Caki2 (cell line): Measurements from ENCODE around the gene BRIP1. TPM values are rescaled to one million over a fixed set of nuclear protein-coding genes. Genes with fewer than 3 reads are reported as not detected.
"Not testable (repeated sequence)": the region's sequence is repeated elsewhere in the genome, so short reads cannot be mapped to it uniquely, and the experiment has no call there.

Experiments used
- DNase-seq: peaks from one replicate; pipeline ENCODE4 v3.0.0-alpha.2; 2015; ENCODE audit warnings: low read depth
- in situ Hi-C: cut with HindIII; loops from 2 replicates; pipeline ENCODE4 v1.10.0; 2016; ENCODE audit warnings: low sequenced_read_pairs, low pct_unique_long_range_greater_than_20kb, mixed read lengths
- total RNA-seq: library from RNA; depleted of rRNA; stranded (reverse); fragments of >200 nt; shearing (Covaris generic); gene quantifications from 2 replicates; pipeline ENCODE4 v1.2.3, GENCODE V29; 2014; ENCODE audit warnings: low replicate concordance

The BRIP1 gene
- total RNA-seq, 1 experiment from 2014 or later, result 6.2 TPM

DNA sequence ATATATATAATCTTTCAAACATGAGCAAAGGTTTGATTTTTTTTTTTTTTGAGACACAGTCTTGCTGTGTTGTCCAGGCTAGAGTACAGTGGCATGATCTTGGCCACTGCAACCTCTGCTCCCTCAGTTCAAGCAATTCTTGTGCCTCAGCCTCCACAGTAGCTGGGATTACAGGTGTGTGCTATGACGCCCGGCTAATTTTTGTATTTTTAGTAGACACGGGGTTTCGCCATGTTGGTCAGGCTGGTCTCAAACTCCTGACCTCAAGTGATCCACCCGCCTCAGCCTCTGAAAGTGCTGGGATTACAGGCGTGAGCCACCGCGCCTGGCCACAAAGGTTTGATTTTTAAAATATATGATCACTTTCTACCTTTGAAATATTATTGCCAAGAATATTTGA is 135.5 kb downstream of the BRIP1 start:
- in situ Hi-C loops, DNase-seq: not testable (repeated sequence)

DNA sequence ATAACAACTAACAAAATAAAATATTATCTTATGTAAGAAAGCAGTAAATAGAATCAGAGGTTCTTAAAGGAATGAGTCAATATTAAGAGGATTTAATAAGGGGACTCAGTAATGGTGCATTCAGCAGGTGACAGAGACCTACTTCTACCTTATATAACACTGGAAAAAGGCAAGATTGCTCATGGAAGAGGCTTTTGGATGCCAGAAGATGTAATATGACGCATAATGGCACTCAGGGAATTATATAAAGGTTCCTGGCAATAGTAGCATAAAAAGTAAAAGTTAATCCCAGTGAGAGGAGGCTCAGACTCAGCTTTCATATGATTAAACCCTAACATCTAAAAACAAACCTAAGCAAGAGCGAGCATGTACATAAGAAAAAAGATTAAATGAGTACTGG is 136.4 kb downstream of the BRIP1 start:
- DNase-seq, result no peak
- in situ Hi-C loops, result no loop called here

DNA sequence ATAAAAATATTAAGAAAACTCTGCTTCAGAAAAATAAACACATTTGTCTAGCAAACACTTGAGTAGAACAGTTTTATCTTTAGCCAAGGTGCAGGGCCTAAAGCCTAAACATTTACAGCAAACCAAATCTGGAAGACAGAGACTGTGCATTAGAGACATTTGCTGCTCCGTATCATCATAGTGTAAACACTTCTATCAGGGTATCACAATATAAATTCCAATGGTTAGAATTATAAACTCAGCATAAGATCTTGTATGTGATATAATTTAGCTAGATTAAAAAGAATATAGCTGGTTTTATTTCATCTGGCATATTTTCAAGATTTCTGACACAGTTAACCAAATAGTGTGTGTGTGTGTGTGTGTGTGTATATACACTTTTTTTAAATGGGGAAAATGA is 138.6 kb downstream of the BRIP1 start:
- no peak for DNase-seq
- in situ Hi-C loops, result no loop called here

DNA sequence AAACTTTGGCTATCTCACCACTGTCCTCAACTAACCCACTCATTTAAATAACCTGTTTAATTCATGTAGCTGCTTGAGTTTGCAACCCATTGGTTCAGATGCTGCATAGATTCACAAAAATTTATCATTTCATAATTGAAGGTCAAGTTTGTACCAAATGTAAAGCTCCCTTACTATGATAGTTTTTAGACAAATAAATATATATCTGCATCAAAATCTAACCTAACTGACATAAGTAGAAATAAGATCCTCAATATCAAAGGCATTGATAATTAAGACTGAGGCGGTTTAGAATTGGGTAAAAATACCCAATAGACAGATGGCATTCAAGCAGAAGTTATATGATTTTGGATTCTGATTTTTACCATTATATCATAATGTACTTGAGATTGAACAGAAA is 139.4 kb downstream of the BRIP1 start:
- no peak for DNase-seq
- in situ Hi-C loops, result no loop called here

DNA sequence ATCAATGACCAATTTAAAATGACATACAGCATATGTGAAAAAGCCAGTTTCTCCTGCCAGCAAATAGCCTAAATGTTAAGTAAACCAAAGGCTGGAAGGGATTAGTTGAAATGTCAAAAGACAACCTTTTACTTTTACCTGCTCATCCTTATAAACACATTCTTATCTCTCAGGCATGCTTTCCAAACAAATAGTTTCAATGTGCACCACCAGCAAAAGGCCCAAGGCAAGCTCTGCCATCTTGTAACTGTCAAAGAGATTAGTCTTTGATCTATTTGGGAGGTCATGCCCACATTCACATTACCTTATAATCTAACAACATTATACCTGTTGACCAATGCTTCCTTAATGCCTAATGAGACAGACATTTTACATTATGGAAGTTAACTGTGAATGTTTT is 140.1 kb downstream of the BRIP1 start:
- DNase-seq, result no peak
- in situ Hi-C loops, result no loop called here

DNA sequence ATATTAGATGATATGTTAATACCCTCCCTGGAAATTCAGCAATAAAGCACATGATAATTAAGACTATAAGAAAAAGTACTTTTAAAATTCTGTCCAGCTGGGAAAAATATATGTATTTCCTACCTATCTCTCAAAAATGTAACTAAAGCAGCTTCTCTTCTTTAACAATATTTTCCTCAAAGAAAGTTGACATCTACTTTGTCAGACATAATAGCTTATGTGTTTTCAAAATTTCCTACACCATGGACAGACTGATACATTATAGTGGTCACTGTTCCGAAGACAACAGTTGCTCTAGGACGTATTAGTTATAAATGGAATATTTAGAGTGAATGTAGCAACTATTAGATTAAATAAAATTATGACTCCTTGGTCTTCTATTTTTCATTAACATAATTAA is 140.9 kb downstream of the BRIP1 start:
- DNase-seq, result no peak
- in situ Hi-C loops, result no loop called here

DNA sequence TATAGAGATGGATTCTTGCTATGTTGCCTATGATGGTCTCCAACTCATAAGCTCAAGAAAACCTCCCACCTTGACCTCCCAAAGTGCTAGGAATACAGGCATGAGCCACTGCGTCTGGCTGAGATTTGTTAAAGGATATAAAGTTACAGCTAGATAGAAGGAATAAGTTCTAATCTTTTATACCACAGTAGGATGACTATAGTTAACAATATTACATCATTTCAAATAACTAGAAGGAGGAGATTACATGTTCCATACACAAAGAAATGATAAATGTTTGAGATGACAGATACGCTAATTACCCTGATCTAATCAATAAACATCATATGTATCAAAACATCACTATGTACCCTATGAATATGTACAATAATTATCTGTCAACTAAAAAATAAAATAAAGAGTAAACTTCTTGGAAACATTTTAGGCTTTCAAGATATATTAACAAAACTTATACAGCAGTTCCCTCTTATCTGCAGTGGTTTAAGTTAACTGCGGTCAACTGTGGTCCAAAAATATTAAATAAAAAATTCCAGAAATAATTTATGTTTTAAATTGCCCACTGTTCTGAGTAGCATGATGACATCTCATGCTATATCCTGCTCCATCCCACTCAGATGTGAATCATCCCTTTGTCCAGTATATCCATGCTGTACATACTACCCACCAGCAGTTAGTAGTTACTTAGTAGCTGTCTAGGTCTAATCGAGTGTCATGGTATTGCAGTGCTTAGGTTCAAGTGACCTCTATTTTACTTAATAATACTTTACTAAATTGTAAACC is 143.1 kb downstream of the BRIP1 start:
- DNase-seq, result no peak
- in situ Hi-C loops, result no loop called here

DNA sequence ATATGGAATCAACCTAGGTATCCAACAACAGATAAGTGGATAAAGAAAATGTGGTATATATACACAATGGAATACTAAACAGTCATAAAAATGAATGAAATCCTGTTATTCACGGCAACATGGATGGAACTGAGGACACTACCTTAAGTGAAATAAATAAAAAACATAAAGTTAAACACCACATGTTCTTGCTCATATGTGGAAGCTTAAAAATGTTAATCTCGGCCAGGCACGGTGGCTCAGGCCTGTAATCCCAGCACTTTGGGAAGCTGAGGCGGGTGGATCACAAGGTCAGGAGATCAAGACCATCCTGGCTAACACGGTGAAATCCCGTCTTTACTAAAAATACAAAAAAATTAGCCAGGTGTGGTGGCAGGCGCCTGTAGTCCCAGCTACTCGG is 144.1 kb downstream of the BRIP1 start:
- DNase-seq, in situ Hi-C loops: not testable (repeated sequence)

DNA sequence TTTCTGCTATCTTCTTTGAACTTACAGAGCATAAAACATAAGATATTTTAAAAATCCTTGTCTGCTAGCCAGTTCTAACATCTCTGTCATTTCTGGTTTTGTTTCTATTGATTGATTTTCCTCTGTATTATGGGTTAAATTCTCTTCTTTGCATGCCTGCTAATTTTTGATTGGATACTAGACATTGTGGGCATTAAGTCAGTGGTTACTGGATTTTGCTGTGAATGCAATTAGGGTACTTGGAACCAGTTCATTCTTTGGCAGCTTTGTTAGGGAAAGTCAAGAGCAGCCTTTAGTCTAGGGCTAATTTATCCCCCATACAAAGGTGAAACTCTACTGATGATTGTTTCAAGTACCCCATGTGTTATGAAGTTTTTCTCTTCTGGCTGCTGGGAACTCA is 145.3 kb downstream of the BRIP1 start:
- no peak for DNase-seq
- in situ Hi-C loops, result no loop called here

DNA sequence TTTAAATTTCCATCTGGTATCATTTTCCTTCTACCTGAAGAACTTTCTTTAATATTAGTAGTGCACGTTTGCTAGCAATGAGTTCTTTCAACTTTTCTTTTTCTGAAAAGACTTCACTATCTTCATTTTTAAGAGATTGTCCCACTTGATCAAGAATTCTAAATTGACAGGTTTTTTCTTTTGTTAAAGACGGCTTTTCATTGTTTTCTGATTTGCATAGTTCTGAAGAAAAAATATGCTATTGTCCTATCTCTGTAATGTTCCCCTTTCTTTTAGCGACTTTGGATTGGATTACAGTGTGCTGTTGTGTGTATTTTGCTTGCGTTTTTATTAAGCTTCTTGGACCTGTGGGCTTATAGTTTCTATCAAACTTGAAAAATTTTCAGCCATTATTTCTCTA is 146.0 kb downstream of the BRIP1 start:
- no peak for DNase-seq
- in situ Hi-C loops, result no loop called here

DNA sequence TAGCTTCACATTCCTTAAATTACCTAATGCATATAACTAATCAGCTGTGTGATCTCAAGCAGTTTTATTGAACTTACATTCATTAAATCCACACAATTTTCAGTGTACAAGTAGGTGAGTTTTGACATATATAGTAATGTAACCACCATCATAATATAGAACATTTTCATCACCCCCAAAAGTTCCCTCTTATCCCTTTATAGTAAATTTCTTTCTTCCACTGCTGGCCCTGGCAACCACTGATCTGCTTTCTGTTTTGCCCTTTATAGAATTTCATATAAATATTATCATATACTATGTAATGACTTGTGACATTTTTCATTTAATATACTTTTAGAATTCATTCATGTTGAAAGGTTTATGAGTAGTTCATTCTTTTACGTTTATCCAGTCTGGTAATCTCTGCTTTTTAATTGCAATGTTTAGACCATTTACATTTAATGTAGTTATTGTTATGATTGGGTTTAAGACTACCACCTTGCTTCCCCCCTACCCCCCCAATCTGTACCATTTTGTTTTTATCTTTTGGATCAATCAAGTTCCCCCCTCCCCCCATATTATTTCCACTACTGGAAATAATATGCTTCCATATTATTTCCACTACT is 147.0 kb downstream of the BRIP1 start:
- in situ Hi-C loops, result no loop called here
- no peak for DNase-seq

DNA sequence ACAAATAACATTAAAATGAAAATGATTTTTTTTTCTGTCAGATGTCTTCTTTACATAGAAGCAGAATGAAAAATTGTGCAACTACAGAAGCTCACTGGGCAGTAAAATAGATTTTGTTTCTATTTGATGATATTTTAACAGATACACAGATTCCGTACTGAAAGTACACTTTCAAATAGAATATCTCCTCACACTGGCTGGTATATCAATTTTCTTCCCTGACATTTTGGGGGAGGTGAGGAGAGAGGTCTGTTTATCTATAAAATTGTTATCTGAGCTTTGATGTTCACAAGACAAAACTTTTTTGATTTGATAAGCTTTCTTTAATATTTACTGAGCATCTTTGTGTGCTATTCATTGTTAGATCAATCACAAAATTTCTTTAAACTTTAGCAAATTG is 148.0 kb downstream of the BRIP1 start:
- DNase-seq, result no peak
- in situ Hi-C loops, result no loop called here

DNA sequence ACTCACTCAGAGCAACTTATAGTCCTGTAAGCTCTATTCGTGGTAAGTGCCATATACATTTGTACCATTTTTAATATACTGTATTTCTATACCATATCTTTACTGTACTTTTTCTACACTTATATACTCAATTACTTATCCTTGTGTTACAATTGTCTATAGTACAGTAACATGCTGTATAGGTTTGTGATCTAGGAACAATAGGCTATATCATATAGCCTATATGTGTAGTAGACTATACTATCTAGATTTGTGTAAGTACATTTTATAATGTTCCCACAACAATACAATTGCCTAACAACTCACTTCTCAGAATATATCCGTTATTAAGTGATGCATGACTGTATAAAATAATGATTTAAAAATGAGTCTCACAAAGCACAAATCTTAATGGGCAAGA is 149.0 kb downstream of the BRIP1 start:
- in situ Hi-C loops, result no loop called here
- no peak for DNase-seq

DNA sequence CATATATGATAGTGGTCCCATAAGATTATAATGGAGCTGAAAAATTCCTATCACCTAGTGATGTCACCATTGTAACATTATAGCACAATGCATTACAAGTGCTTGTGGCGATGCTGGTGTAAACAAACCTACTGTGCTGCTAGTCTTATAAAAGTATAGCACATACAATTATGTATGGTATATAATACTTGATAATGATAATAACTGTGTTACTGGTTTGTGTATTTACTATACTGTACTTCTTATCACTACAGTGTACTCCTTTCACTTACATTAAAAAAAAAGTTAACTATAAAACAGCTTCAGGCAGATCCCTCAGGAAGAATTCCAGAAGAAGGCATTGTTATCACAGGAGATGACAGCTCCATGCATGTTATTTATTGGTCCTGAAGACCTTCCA is 150.3 kb downstream of the BRIP1 start:
- DNase-seq, result no peak
- in situ Hi-C loops, result no loop called here

DNA sequence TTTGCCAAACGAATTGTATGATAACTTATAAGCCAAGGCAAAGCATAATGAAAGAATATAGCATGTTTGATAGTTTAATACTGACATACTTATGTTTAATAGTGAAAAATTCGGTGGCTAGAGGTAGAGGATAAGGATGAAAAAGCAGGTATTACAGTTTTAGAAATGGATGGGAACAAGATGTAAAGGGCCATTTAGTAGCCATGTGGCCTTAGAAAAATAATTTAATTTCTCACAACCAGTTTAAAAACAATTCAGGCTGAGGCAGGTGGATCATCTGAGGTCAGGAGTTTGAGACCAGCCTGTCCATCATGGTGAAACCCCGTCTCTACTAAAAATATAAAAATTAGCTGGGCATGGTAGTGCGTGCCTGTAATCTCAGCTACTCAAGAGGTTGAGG is 152.8 kb downstream of the BRIP1 start:
- in situ Hi-C loops, result no loop called here

DNA sequence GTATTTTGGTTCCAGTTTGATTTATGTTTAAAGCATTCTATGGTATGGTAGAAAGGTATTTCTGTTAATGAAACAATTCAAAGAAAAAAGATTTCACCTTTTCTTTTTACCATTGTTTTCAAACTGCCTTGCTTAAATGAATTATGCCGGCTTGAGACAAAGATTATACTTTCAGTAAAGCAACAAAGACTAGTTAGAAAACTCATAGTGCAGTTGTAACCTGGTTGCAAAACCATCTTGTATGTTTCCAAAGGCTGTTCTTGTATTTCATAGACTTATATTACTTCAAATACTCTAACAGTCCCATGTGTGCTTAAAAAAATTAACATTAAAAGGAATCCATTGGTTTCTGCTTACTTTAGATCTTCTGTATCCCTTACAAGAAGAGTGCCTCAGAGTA is 153.8 kb downstream of the BRIP1 start:
- in situ Hi-C loops, result no loop called here

More for the DNA sequence above, 152.8 kb downstream of the BRIP1 start:
- no peak for DNase-seq

DNA sequence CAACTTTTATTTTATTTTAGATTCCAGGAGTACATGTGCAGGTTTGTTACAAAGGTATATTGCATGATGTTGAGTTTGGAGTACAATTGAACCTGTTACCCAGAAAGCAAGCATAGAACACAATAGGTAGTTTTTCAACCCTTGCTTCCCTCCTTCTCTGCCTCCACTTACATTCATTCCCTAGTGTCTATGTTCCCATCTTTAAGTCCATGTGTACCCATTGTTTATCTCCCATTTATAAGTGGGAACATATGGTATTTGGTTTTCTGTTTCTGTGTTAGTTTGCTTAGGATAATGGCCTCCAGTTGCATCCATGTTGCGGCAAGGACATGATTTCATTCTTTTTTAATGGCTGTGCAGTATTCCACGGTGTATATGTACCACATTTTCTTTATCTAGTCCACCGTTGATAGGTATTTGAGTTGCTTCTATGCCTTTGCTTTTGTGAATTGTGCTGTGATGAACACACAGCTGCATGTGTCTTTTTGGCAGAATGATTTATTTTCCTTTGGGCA is 158.3 kb downstream of the BRIP1 start:
- DNase-seq, result no peak
- in situ Hi-C loops, result no loop called here

More for the DNA sequence above, 153.8 kb downstream of the BRIP1 start:
- no peak for DNase-seq

DNA sequence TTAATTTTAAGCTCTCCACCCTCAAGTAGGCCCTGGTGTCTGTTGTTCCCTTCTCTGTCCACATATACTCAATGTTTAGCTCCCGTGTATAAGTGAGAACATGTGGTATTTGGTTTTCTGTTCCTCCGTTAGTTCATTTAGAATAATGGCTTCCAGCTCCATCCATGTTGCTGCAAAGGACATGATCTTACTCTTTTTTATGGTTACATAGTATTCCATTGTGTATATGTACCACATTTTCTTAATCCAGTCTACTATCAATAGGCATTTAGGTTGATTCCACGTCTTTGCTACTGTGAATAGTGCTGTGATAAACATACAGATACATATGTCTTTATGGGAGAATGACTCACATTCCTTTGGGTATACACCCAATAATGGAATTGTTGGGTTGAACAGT is 160.9 kb downstream of the BRIP1 start:
- in situ Hi-C loops, result no loop called here
- DNase-seq, result no peak

DNA sequence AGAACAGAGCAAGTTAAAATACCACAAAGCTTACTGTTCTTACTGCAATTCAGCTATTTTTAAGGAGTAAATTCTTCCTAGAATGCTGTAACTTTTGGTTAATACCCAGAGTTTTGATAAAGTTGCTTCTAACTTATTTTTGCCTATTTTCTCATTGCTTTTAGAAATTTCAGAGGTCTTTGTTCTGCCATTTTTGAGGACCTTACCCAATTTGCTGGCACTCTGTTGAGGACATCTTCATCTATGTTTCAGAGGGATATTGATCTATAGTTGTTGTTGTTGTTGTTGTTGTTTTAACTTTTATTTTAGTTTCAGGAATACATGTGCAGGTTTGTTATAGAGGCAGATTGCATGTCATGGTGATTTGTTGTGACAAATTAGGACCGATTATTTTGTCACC is 161.3 kb downstream of the BRIP1 start:
- in situ Hi-C loops, result no loop called here

DNA sequence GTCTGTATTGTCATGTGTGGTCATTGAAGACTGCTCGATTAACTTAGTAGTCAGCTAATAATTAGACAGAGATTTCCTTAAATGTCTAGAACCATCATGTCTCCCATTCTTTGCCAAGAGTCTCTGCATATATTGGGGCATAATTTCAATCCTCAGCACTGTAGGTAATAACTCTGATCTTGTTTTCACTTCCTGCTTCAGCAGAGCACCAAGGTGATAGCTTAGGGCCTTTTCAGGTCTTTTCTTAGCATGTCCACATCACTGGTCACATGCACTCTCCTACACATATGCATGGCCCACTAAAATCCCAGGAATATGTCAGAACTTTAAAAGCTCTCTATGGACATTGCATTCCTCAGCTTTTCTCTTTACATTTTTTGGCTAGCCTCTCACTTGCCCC is 162.0 kb downstream of the BRIP1 start:
- in situ Hi-C loops, result no loop called here
- DNase-seq, result no peak

More for the DNA sequence above, 161.3 kb downstream of the BRIP1 start:
- DNase-seq, result no peak
